SW 1271 (cell line): ENCODE data around the gene RNASE12.
"Not testable (repeated sequence)": the region's sequence is repeated elsewhere in the genome, so short reads cannot be mapped to it uniquely, and the experiment has no call there.

Experiments used
- DNase-seq, 2 experiments: peaks; one replicate each; lab custom pipeline; 2025; lab: John Stamatoyannopoulos, UW

RNASE12 gene

GRCh38 chr14:20578784-20579502 is 12.2 kb downstream of the RNASE12 start:
- DNase-seq, result no peak

DNA sequence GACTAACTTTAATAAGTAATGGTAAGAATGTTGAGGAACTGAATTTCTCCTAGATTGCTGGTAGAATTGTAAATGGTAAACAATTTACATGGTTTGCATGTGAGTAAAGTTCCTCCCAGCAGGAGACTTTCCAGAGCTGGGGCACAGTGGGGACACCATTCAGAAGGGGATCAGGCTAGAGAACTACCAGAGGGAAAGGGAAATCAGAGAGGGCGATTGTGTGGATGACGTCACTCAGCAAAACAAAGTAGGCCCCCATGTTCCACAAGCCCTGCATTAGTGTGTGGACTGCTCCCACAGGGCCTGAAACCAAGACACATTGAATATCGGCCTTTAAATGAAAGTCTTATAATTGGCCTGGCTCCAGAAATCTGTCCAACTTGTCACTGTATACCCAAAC is 12.9 kb downstream of the RNASE12 start:
- no peak for DNase-seq

- DNase-seq, result not testable (repeated sequence)
Observed at GRCh38 chr14:20572382-20572990, 18.7 kb downstream of the RNASE12 start.

GRCh38 chr14:20570720-20571119 is 20.5 kb downstream of the RNASE12 start:
- not testable (repeated sequence) for DNase-seq

- not testable (repeated sequence) for DNase-seq
Observed at GRCh38 chr14:20569865-20570264, 21.3 kb downstream of the RNASE12 start.

GRCh38 chr14:20569066-20569465 is 22.1 kb downstream of the RNASE12 start:
- no peak for DNase-seq

DNA sequence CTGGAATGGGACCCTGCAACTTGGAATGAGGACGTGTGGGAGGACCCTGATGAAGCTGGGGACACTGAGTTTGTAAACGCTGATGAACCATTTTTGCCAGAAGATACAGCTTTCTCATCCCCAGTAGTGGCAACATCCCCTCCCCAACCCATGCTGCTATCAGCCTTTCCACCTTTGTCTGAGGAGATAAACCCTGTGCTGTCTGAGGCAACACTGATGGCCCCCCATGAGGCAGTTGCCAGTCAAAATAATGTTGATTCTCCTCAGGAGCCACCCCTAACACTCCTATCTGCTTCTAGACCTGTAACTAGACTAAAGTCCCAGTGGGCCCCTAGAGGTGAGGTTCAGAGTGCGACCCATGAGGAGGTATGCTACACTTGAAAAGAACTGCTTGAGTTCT is 22.8 kb downstream of the RNASE12 start:
- no peak for DNase-seq

GRCh38 chr14:20567199-20567598 is 24.0 kb downstream of the RNASE12 start:
- not testable (repeated sequence) for DNase-seq

DNA sequence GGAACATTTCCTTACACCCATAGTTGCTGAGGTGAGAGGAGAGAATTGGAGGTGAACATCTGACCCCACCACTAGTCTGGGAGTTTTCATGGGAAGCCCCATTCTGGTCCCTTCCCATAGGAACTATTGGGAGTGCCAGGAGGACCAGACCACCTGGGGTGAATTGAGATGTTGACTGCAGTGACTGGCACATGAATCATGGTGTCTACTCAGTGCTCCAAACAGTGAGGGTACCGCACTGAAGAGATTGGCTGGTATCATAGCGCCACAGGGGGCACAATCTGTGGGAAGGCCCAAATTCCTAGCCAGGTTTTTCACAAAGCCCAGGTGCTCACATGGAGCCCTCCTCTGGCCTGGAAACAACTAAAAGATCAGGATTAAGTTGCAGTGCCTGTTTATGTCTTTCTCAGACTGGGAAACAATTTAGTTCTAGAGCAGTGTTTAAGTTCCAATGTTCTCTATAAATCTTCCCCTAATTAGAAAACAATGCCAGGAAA is 26.6 kb downstream of the RNASE12 start:
- DNase-seq, result no peak

GRCh38 chr14:20563971-20564370 is 27.2 kb downstream of the RNASE12 start:
- no peak for DNase-seq

DNA sequence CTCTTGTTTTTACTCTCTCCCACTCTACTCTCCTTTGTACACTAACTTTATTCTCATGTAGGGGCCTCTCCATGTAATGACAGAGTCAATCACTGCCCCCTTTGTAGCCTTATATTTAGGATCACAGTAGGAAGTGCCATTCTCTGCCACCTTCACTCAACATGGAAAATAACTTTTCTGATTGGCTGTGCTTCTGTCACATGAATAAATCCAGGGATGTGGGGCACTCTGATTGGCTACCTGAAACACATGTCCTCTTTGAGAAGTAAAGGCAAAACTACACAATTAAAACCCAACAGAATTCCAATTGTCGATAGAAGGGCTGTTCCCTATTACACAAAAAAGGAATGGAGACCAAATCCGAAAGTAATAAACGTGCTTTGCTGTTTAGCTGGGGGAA is 30.2 kb downstream of the RNASE12 start, which contains the start of gene RNASE9:
TSS of gene RNASE9 (minus strand) at position 87 of the 400 bp plus-strand sequence.
- DNase-seq, result no peak

DNA sequence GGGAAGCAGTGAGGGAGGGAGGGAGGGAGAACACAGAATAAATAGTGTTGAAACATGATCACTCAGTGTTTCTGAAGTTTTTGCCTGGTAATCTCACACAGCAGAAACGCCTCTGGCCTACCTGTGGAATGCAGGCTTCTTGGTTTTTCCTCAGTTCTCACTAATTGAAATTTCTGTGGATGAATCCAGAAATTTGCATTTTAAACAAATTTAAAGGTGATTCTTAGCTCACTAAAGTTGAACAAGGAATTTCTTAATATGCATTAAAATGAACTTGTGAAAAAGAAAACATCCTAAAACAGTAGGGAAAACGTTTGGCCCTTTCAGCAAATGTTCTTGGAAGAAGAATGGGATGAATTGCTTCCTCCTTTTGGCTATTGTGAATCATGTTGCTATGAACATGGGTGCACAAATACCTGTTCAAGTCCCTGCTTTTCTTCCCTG is 31.7 kb downstream of the RNASE12 start:
- DNase-seq, result no peak

- DNase-seq, result no peak
Observed at GRCh38 chr14:20557212-20557542, 34.0 kb downstream of the RNASE12 start.

DNA sequence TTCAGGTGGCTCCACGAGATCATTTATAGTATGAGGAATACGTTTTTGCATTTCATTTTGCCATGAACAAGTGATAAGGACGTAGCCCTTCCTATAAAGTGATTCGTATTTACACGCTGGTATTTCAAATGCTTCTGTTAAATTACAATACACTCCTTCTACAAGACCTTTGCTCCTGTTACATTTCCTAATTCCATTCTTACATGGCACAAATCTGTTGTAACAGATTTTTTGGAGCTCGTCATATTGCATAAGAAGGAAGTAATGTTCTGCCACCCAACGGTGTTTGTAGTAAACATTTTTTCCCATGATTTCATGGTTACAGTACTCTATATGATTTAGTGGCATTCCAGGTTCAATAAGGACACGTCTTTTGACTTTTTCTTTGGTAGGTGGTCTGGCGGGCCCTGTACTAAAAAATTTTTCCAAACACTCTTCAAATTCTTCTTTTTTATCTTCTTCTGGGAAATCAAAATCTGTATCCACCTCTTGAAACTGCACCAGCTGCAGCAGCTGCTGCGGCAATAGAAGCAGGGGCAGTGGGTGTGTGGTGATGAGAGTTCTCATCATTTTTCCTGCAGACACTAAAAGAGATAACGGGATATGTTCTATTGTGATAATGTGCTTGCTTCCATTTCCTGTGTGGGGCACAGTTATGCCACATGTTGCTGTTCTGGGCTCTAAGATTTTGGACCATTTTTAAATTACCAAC is 34.5 kb downstream of the RNASE12 start:
- DNase-seq, result no peak

- no peak for DNase-seq
Observed at GRCh38 chr14:20555845-20556244, 35.3 kb downstream of the RNASE12 start.

DNA sequence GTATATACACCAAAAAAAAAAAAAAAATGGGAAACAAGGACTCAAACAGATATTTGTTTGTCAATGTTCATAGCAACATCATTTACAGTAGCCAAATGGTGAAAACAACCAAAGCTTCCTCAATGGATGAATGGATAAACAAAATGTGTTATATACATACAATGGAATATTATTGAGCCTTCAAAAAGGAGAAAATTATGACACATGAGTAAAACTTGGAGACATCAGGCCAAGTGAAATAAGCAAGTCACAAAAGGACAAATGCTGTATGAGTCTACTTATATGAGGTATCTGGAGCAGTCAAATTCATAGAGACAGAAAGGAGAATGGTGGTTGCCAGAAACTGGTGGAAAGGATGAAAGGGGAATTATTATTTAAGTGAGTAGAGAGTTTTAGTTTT is 38.2 kb downstream of the RNASE12 start:
- DNase-seq, result no peak

GRCh38 chr14:20551606-20552005 is 39.6 kb downstream of the RNASE12 start:
- DNase-seq, result no peak

DNA sequence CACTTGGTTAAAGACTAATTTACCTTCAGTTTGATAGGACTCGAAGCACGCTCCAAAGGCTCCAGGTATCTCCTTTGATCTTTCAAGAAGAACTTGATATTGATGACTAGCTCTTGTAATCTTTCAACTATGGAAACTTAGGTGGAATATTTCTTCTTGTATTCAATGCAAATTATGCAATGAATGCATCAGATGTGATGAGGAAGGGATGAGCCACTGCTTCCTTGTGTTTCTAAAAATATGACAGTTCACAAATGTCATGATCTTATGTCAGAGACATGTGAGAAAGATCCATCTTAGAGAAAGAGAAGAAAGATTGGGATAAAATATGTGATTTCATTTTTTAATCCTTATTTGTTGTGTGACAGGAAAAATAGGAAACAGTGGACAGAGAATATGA is 40.2 kb downstream of the RNASE12 start:
- no peak for DNase-seq

GRCh38 chr14:20548414-20549158 is 42.6 kb downstream of the RNASE12 start:
- DNase-seq, result no peak

DNA sequence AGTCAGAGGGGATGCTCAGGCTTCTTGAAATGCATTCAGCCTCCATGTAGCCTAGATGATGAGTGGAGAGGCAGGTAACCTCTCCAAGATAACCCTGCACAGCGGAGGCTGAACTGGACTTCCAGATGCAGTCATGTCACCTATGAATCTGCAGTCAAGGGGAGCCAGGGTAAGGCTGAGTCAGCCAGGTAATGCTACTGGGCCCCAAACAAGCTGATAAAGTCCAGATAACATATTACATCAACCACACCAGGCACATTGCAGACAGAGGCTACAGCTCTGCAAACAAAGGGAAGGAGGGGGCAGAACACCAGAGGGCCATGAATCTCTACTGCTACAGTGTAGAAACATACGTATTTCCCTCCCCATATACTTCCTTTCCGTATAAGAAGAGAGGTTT is 44.3 kb downstream of the RNASE12 start:
- DNase-seq, result no peak
